KMS-11 (cell line): ENCODE results near the gene NOX5.

Source experiments
- H2AFZ ChIP-seq: fragments of 200-600 bp; sonication (generic); 2 replicates; pipeline ENCODE4 v1.6.1; 2016; ENCODE audit warnings: antibody characterized with exemption, mixed run types, low read depth
- H3K27ac ChIP-seq: fragments of 200-600 bp; sonication (generic); 2 replicates; pipeline ENCODE4 v1.6.1; 2016; ENCODE audit warnings: mild to moderate bottlenecking, mixed run types
- H3K27me3 ChIP-seq: fragments of 200-600 bp; sonication (generic); 2 replicates; pipeline ENCODE4 v1.6.1; 2017; ENCODE audit warnings: mild to moderate bottlenecking, low read depth, mixed run types, moderate library complexity; ENCODE audit not compliant: insufficient read depth
- H3K36me3 ChIP-seq: fragments of 200-600 bp; sonication (generic); 2 replicates; pipeline ENCODE4 v1.6.1; 2017; ENCODE audit warnings: mild to moderate bottlenecking, mixed run types; ENCODE audit not compliant: insufficient read depth
- H3K4me1 ChIP-seq: fragments of 200-600 bp; sonication (generic); 2 replicates; pipeline ENCODE4 v1.6.1; 2016; ENCODE audit warnings: mild to moderate bottlenecking, low read depth, mixed run types; ENCODE audit not compliant: poor library complexity, severe bottlenecking
- H3K4me2 ChIP-seq: fragments of 200-600 bp; sonication (generic); 2 replicates; pipeline ENCODE4 v1.7.0; 2016; ENCODE audit warnings: mild to moderate bottlenecking, mixed run types
- H3K4me3 ChIP-seq: fragments of 200-600 bp; sonication (generic); IDR thresholded peaks from 2 replicates; pipeline ENCODE4 v1.6.1; 2017; ENCODE audit warnings: low read depth, low read length, mixed read lengths; ENCODE audit not compliant: insufficient read depth
- H3K79me2 ChIP-seq: fragments of 200-600 bp; sonication (generic); 2 replicates; pipeline ENCODE4 v1.6.1; 2016; ENCODE audit warnings: low read depth, mixed run types; ENCODE audit not compliant: insufficient read depth
- H3K9ac ChIP-seq: fragments of 200-600 bp; sonication (generic); 2 replicates; pipeline ENCODE4 v1.6.1; 2016; ENCODE audit warnings: mild to moderate bottlenecking, mixed run types
- H4K20me1 ChIP-seq: fragments of 200-600 bp; sonication (generic); 2 replicates; pipeline ENCODE4 v1.6.1; 2016; ENCODE audit warnings: mild to moderate bottlenecking, mixed run types; ENCODE audit not compliant: insufficient read depth
- CTCF ChIP-seq: fragments of 200-600 bp; sonication (generic); conservative IDR thresholded peaks from 2 replicates; pipeline ENCODE4 v1.6.1; 2017; ENCODE audit warnings: low read depth, mild to moderate bottlenecking, antibody characterized with exemption, low read length, moderate library complexity, mixed read lengths

The NOX5 gene

GRCh38 chr15:69075440-69075839 lies 60.9 kb downstream of the NOX5 start:
- Histone ChIP-seq H3K79me2 (no peaks in the 10 kb centered on the region), H2AFZ (no peak overlapping the region), H3K4me2 (no peak overlapping the region), H3K9ac (no peak overlapping the region), H3K4me1 (no peaks in the 10 kb centered on the region), H3K36me3 (no peaks in the 10 kb centered on the region), H3K4me3 (no peak overlapping the region), H3K27ac (no peak overlapping the region), H4K20me1 (no peaks in the 10 kb centered on the region), H3K27me3 (no peaks in the 10 kb centered on the region)
- no peak for TF ChIP-seq CTCF

- no peaks in the 10 kb centered on the region for H3K27me3 ChIP-seq
- no peaks in the 10 kb centered on the region for H4K20me1 ChIP-seq
- no peak overlapping the region for H3K9ac ChIP-seq
- no peaks in the 10 kb centered on the region for H3K4me1 ChIP-seq
- no peak overlapping the region for H3K4me2 ChIP-seq
- no peaks in the 10 kb centered on the region for H3K79me2 ChIP-seq
- no peak overlapping the region for H3K4me3 ChIP-seq
- no peak overlapping the region for H3K27ac ChIP-seq
- TF ChIP-seq CTCF = no peak
- H3K36me3 ChIP-seq = no peaks in the 10 kb centered on the region
- H2AFZ ChIP-seq = no peak overlapping the region
These were observed 62.3 kb downstream of the NOX5 start for GRCh38 chr15:69076756-69077155.

GRCh38 chr15:69078638-69079037 lies 64.1 kb downstream of the NOX5 start:
- Histone ChIP-seq H3K27ac (no peak overlapping the region), H3K4me2 (no peak overlapping the region), H3K9ac (no peak overlapping the region), H3K27me3 (no peaks in the 10 kb centered on the region), H3K79me2 (no peaks in the 10 kb centered on the region), H3K4me1 (no peaks in the 10 kb centered on the region), H3K4me3 (no peak overlapping the region), H2AFZ (no peak overlapping the region), H3K36me3 (no peaks in the 10 kb centered on the region), H4K20me1 (no peaks in the 10 kb centered on the region)
- no peak for TF ChIP-seq CTCF

- no peaks in the 10 kb centered on the region for H3K79me2 ChIP-seq
- H3K27me3 ChIP-seq = no peaks in the 10 kb centered on the region
- H3K9ac ChIP-seq = no peak overlapping the region
- H3K36me3 ChIP-seq = no peaks in the 10 kb centered on the region
- no peak overlapping the region for H3K4me3 ChIP-seq
- no peaks in the 10 kb centered on the region for H4K20me1 ChIP-seq
- H3K4me1 ChIP-seq = no peaks in the 10 kb centered on the region
- no peak overlapping the region for H3K4me2 ChIP-seq
- H2AFZ ChIP-seq = no peak overlapping the region
- no peak for TF ChIP-seq CTCF
- H3K27ac ChIP-seq = no peak overlapping the region
These were observed 66.1 kb downstream of the NOX5 start for GRCh38 chr15:69080295-69081248.
